Smooth muscle cell (in vitro differentiated cells): ENCODE data around the gene KCNG2. TPM values are rescaled to one million over a fixed set of nuclear protein-coding genes. Genes with fewer than 3 reads are reported as not detected.

Source experiments
- DNase-seq: peaks from one replicate; lab custom pipeline; 2025; ENCODE audit not compliant: unreplicated experiment; lab: John Stamatoyannopoulos, UW
- H2AFZ ChIP-seq: fragments of 200-600 bp; sonication (generic); 2 replicates; pipeline ENCODE4 v1.6.0; 2016; ENCODE audit warnings: antibody characterized with exemption, low read depth, mild to moderate bottlenecking
- H3F3A ChIP-seq: fragments of 200-600 bp; sonication (generic); 2 replicates; pipeline ENCODE4 v1.6.0; 2017; ENCODE audit warnings: antibody characterized with exemption, low read depth
- H3K27ac ChIP-seq: fragments of 200-600 bp; sonication (generic); 2 replicates; pipeline ENCODE4 v1.5.1; 2016; ENCODE audit warnings: low read depth, mild to moderate bottlenecking
- H3K27me3 ChIP-seq: fragments of 200-600 bp; sonication (generic); 2 replicates; pipeline ENCODE4 v1.6.1; 2016; ENCODE audit warnings: low read depth, mild to moderate bottlenecking
- H3K36me3 ChIP-seq: fragments of 200-600 bp; sonication (generic); 2 replicates; pipeline ENCODE4 v1.5.1; 2016; ENCODE audit warnings: low read depth
- H3K4me1 ChIP-seq: fragments of 200-600 bp; sonication (generic); 2 replicates; pipeline ENCODE4 v1.5.1; 2016; ENCODE audit warnings: low read depth
- H3K4me2 ChIP-seq: fragments of 200-600 bp; sonication (generic); 2 replicates; pipeline ENCODE4 v1.6.0; 2016; ENCODE audit warnings: mild to moderate bottlenecking
- H3K4me3 ChIP-seq: fragments of 200-600 bp; sonication (generic); 2 replicates; pipeline ENCODE4 v1.5.1; 2016; ENCODE audit warnings: mild to moderate bottlenecking
- H3K79me2 ChIP-seq: fragments of 200-600 bp; sonication (generic); 2 replicates; pipeline ENCODE4 v1.6.0; 2016; ENCODE audit warnings: low read depth, mild to moderate bottlenecking
- H3K9ac ChIP-seq: fragments of 200-600 bp; sonication (generic); 2 replicates; pipeline ENCODE4 v1.6.0; 2016; ENCODE audit warnings: low read depth
- H3K9me3 ChIP-seq: fragments of 200-600 bp; sonication (generic); replicated peaks from 2 replicates; pipeline ENCODE4 v1.5.1; 2016; ENCODE audit warnings: low read depth
- H4K20me1 ChIP-seq: fragments of 200-600 bp; sonication (generic); 2 replicates; pipeline ENCODE4 v1.6.0; 2016; ENCODE audit warnings: low read depth
- WGBS: methylation state at CpG from one replicate; pipeline ENCODE4 v1.1.7; 2016; ENCODE audit warnings: low lambda C conversion rate; 5-methylcytosine and 5-hydroxymethylcytosine counted together
- polyA plus RNA-seq: library from polyadenylated mRNA; unstranded; fragments of >200 nt; fragmentation: Nextera tagmentation; extraction: Ambion mirVana; gene quantifications from 2 replicates; pipeline ENCODE4 v1.2.1, GENCODE V29; 2016
- total RNA-seq: library from RNA; depleted of rRNA; stranded (reverse); fragments of >200 nt; gene quantifications from 2 replicates; pipeline ENCODE4 v1.2.3, GENCODE V29; 2014
- TF ChIP-seq, protein P1 (sequence below): fragments of 200-600 bp; sonication (generic); IDR thresholded peaks from 2 replicates; pipeline ENCODE4 v1.5.1; 2017; ENCODE audit warnings: borderline replicate concordance, mild to moderate bottlenecking, antibody characterized with exemption; ENCODE audit not compliant: insufficient read depth, poor library complexity, severe bottlenecking

The KCNG2 gene
- total and polyA plus RNA-seq, 2 experiments from 2014 or later = 0.17 TPM; not detected in 1

GRCh38 chr18:79779021-79779699, 18.6 kb upstream of the KCNG2 start:
- Histone ChIP-seq H3K79me2 (no peaks in the 10 kb centered on the region), H4K20me1 (no peaks in the 10 kb centered on the region), H3K27me3 (peaks cover 4% of the 10 kb centered on the region), H2AFZ (no peak overlapping the region), H3K4me2 (no peak overlapping the region), H3K27ac (no peak overlapping the region), H3K36me3 (no peaks in the 10 kb centered on the region), H3K4me3 (no peak overlapping the region), H3F3A (no peaks in the 10 kb centered on the region), H3K4me1 (no peaks in the 10 kb centered on the region), H3K9me3 (no peaks in the 10 kb centered on the region), H3K9ac (no peak overlapping the region)
- DNase-seq = no peak
- TF ChIP-seq, protein P1, sequence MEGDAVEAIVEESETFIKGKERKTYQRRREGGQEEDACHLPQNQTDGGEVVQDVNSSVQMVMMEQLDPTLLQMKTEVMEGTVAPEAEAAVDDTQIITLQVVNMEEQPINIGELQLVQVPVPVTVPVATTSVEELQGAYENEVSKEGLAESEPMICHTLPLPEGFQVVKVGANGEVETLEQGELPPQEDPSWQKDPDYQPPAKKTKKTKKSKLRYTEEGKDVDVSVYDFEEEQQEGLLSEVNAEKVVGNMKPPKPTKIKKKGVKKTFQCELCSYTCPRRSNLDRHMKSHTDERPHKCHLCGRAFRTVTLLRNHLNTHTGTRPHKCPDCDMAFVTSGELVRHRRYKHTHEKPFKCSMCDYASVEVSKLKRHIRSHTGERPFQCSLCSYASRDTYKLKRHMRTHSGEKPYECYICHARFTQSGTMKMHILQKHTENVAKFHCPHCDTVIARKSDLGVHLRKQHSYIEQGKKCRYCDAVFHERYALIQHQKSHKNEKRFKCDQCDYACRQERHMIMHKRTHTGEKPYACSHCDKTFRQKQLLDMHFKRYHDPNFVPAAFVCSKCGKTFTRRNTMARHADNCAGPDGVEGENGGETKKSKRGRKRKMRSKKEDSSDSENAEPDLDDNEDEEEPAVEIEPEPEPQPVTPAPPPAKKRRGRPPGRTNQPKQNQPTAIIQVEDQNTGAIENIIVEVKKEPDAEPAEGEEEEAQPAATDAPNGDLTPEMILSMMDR = no peak
- WGBS = 89% methylated on average over 29 of the region's 29 CpGs

- TF ChIP-seq, protein P1 = no peak
- Histone ChIP-seq H3K9ac (no peak overlapping the region), H2AFZ (no peak overlapping the region), H3K4me1 (no peaks in the 10 kb centered on the region), H3K79me2 (no peaks in the 10 kb centered on the region), H4K20me1 (no peaks in the 10 kb centered on the region), H3K27me3 (peaks cover 4% of the 10 kb centered on the region), H3K4me3 (no peak overlapping the region), H3K36me3 (no peaks in the 10 kb centered on the region), H3K4me2 (no peak overlapping the region), H3K9me3 (no peaks in the 10 kb centered on the region), H3F3A (no peaks in the 10 kb centered on the region), H3K27ac (no peak overlapping the region)
- no peak for DNase-seq
- WGBS = 92% methylated on average over 18 of the region's 18 CpGs
Measured at GRCh38 chr18:79779700-79780190, 18.0 kb upstream of the KCNG2 start.

- no peak for DNase-seq
- TF ChIP-seq, protein P1 = no peak
- H3K79me2 ChIP-seq = no peaks in the 10 kb centered on the region
- peaks cover 8% of the 10 kb centered on the region for H3K27me3 ChIP-seq
- H3K9ac ChIP-seq = no peak overlapping the region
- H3K4me2 ChIP-seq = no peak overlapping the region
- no peaks in the 10 kb centered on the region for H3K36me3 ChIP-seq
- H3K27ac ChIP-seq = no peak overlapping the region
- no peaks in the 10 kb centered on the region for H4K20me1 ChIP-seq
- no peaks in the 10 kb centered on the region for H3K4me1 ChIP-seq
- no peaks in the 10 kb centered on the region for H3F3A ChIP-seq
- no peak overlapping the region for H2AFZ ChIP-seq
- no peaks in the 10 kb centered on the region for H3K9me3 ChIP-seq
- WGBS = 91% methylated on average over 8 of the region's 8 CpGs
- H3K4me3 ChIP-seq = no peak overlapping the region
Measured at GRCh38 chr18:79780547-79780946, 17.2 kb upstream of the KCNG2 start.
